Pancreas (tissue), 10 donors: ENCODE results near the gene TCN2. TPM values are rescaled to one million over a fixed set of nuclear protein-coding genes. Genes with fewer than 3 reads are reported as not detected.
"Not testable (repeated sequence)": the region's sequence is repeated elsewhere in the genome, so short reads cannot be mapped to it uniquely, and the experiment has no call there.

ENCODE experiments used
- ATAC-seq, 4 donors: fragments of 200-7000 bp; cut with Tn5 transposase; one replicate each; pipeline versions ENCODE4 v1.8.0 to v1.9.1; 2020; ENCODE audit warnings: mild to moderate bottlenecking in 4 of 4, moderate library complexity in 4 of 4
- DNase-seq, 6 donors: peaks; one replicate each; pipeline ENCODE4 v3.0.0-alpha.2; 2020
- FAIRE-seq: peaks from 2 replicates; lab custom pipeline; 2012; peaks lifted over from hg19 to GRCh38; lab: Jason Lieb, UNC
- H3K27ac ChIP-seq, 4 donors: fragments of 200-600 bp; sonication (generic); 1 replicate in 3 of 4; 2 replicates in 1 of 4; pipeline versions ENCODE4 v1.5.0 to v1.8.0; 2020
- H3K27me3 ChIP-seq, 4 donors: fragments of 200-600 bp; one replicate each; pipeline ENCODE4 v1.8.0; 2021
- H3K36me3 ChIP-seq, 3 donors: fragments of 200-600 bp; sonication (generic) in 1 of 3; one replicate each; pipeline versions ENCODE4 v1.5.0 to v1.8.0; 2020 to 2021
- H3K4me1 ChIP-seq, 3 donors: fragments of 200-600 bp; one replicate each; pipeline ENCODE4 v1.8.0; 2021
- H3K4me3 ChIP-seq, 4 donors: fragments of 200-600 bp; sonication (generic) in 2 of 4; one replicate each; pipeline versions ENCODE4 v1.5.0 to v1.8.0; 2020 to 2021
- H3K9me3 ChIP-seq, 4 donors: fragments of 200-600 bp; one replicate each; pipeline ENCODE4 v1.8.0; 2021
- WGBS, 2 donors: extraction: QIAGEN DNeasy Blood & Tissue Kit; methylation state at CpG; one replicate each; pipeline ENCODE4 v1.1.7; 2013; 5-methylcytosine and 5-hydroxymethylcytosine counted together
- intact Hi-C, 3 donors: fragments of 100-400 bp; cut with DNase I; formaldehyde crosslinking; loops; one replicate each; pipeline versions ENCODE4 v1.11.1 to v1.14.2; 2022
- polyA plus RNA-seq, 2 donors: library from polyadenylated mRNA; stranded (reverse); fragments of 200-250 nt; gene quantifications; one replicate each; pipeline ENCODE4 v1.2.3, GENCODE V29; 2013
- total RNA-seq, 6 donors: library from RNA; stranded (reverse); fragmentation: NEBNext Ultra II Directional in 4 of 6; extraction: Animal tissue kit (Norgen Biotek cat#: 25700) in 4 of 6; gene quantifications; one replicate each; pipeline versions ENCODE4 v1.2.1 to v1.2.4, GENCODE V29; 2021 to 2023
- TF ChIP-seq, protein P1 (sequence below), 4 donors: fragments of 200-600 bp; sonication (generic) in 3 of 4; IDR thresholded peaks; one replicate each; pipeline versions ENCODE4 v1.5.0 to v1.8.0; 2021; ENCODE audit warnings: antibody characterized with exemption in 4 of 4
- donor health status: healthy with polysubstance abuse.
- donor health status: DM: no; HTN: no; CAD: no; lungs with moderate emphysema.
- donor health status: DM: no; HTN: no; CAD: no.
- donor health status: control.
- donor health status: control.
- donor health status: Bipolar disorder and iron deficiency.
- donor health status: DM: yes; HTN: yes; CAD: no.
- donor health status: DM: no; HTN: no; CAD: no.
- donor health status: DM: no; HTN: no; CAD: no.
- donor health status: DM: yes; HTN: yes; CAD: no.

The TCN2 gene
- total and polyA plus RNA-seq, 8 donors, result 3.6 to 10.0 (median 5.9) TPM

DNA sequence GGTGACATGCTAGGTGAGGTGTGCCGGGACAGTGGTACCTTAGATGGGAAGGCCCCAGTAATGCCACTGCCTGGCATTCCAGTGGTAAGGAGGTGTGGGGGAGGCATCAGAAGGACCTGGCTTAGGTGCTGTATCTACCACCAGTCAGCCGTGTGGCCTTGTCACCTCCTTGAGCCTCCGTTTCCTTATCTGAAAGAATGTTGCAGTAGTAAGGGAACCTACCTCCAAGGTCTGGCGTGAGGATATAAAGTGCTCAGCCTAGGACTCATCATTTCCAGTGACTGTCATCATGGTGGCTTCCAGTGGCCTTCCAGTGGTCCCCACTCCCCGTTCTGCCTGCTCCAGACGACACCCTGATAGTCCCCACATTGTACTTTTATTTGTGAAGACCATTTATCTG lies 67.5 kb downstream of the TCN2 start:
- no peak for FAIRE-seq

DNA sequence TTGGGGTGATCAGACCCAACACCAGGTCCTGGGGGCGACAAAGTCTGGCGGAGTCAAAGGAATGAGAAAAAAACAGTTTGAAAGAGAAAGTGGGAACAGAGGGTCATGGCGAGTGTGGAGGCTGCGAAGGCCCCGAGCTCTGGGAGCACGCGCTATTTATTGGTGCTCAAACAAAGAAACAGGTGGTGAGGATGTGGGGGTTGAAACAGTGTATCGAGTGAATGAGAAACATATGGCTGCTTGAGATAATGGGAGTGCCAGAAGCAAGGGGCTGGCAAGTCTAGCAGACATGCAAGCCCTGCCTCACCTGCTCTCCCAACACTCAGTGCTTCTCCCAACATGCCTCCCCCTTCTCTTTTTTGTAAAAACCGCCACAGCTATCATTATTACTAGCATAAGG lies 68.5 kb downstream of the TCN2 start:
- TF ChIP-seq, protein P1, sequence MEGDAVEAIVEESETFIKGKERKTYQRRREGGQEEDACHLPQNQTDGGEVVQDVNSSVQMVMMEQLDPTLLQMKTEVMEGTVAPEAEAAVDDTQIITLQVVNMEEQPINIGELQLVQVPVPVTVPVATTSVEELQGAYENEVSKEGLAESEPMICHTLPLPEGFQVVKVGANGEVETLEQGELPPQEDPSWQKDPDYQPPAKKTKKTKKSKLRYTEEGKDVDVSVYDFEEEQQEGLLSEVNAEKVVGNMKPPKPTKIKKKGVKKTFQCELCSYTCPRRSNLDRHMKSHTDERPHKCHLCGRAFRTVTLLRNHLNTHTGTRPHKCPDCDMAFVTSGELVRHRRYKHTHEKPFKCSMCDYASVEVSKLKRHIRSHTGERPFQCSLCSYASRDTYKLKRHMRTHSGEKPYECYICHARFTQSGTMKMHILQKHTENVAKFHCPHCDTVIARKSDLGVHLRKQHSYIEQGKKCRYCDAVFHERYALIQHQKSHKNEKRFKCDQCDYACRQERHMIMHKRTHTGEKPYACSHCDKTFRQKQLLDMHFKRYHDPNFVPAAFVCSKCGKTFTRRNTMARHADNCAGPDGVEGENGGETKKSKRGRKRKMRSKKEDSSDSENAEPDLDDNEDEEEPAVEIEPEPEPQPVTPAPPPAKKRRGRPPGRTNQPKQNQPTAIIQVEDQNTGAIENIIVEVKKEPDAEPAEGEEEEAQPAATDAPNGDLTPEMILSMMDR (IDR thresholded peaks at IDR 0.05), result no peak
- 82 to 90% methylated on average over 9 of the region's 9 CpGs for WGBS, 2 donors
- no peaks in the 10 kb centered on the region for H3K9me3 ChIP-seq

More for the DNA sequence above, 67.5 kb downstream of the TCN2 start:
- Histone ChIP-seq H3K9me3 (no peaks in the 10 kb centered on the region), H3K36me3 (no peaks in the 10 kb centered on the region), H3K27ac (no peak overlapping the region), H3K27me3 (no peaks in the 10 kb centered on the region), H3K4me3 (no peak overlapping the region), H3K4me1 (no peaks in the 10 kb centered on the region)
- 84 to 92% methylated on average over 6 of the region's 6 CpGs for WGBS, 2 donors
- DNase-seq (no peak), ATAC-seq (no peak)
- TF ChIP-seq, protein P1 (IDR thresholded peaks at IDR 0.05), result no peak
- intact Hi-C loops, result no loop called here

DNA sequence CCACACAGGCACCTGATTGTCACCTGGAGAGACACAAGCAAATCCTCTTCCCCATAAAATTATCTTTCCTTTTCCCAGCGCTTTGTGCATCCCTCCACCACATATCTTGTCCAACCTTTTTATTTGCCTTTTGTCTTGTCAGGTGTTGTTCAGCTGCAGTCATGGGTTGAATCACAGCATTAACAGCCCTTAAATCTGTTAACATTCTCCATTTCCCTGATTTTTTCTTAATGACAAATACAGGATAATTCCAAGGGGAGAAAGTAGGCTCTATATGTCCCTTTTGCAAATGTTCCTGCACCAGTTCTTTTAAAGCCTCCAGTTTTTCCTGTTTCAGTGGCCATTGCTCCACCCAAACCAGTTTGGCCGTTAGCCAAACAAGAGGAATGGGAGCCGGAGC lies 69.6 kb downstream of the TCN2 start:
- intact Hi-C loops, ATAC-seq, H3K27me3 ChIP-seq, H3K27ac ChIP-seq, H3K4me3 ChIP-seq, H3K4me1 ChIP-seq, H3K9me3 ChIP-seq, FAIRE-seq, DNase-seq, H3K36me3 ChIP-seq: not testable (repeated sequence)
- 72 to 75% methylated on average over 3 of the region's 3 CpGs for WGBS, 2 donors

More for the DNA sequence above, 68.5 kb downstream of the TCN2 start:
- intact Hi-C loops, result no loop called here
- Histone ChIP-seq H3K4me3 (no peak overlapping the region), H3K27me3 (no peaks in the 10 kb centered on the region), H3K4me1 (no peaks in the 10 kb centered on the region), H3K27ac (no peak overlapping the region), H3K36me3 (no peaks in the 10 kb centered on the region)
- no peak for ATAC-seq
- FAIRE-seq, result no peak
- DNase-seq, result no peak

Other genes starting within 250 kb of the TCN2 start
- 10 to 100 TPM in 2 of 6 donors, 1 to 10 TPM in 4; 6.0 to 11.6 (median 8.9) TPM for gene RNF215, start 219.8 kb upstream of the TCN2 start, total RNA-seq
- gene RNF215, start 219.8 kb upstream of the TCN2 start, polyA plus RNA-seq, result 10 to 100 TPM in 1 of 2 donors, 1 to 10 TPM in 1; 9.9 to 13.9 TPM
- 1 to 10 TPM; 2.6 to 6.6 (median 3.6) TPM for gene SEC14L2, start 210.2 kb upstream of the TCN2 start, total RNA-seq
- 1 to 10 TPM; 3.6 to 5.1 TPM for gene SEC14L2, start 210.2 kb upstream of the TCN2 start, polyA plus RNA-seq
- 10 to 100 TPM in 1 of 6 donors, 1 to 10 TPM in 5; 3.2 to 11.6 (median 8.0) TPM for gene MTFP1, start 181.4 kb upstream of the TCN2 start, total RNA-seq
- 10 to 100 TPM; 13.1 to 15.7 TPM for gene MTFP1, start 181.4 kb upstream of the TCN2 start, polyA plus RNA-seq
- not detected for gene SEC14L3, start 135.2 kb upstream of the TCN2 start, total RNA-seq
- gene SEC14L3, start 135.2 kb upstream of the TCN2 start, polyA plus RNA-seq, result under 1 TPM in 1 of 2 donors, not detected in 1; 0.05 TPM
- 1 to 10 TPM in 1 of 6 donors, under 1 TPM in 2, not detected in 3; 0.12 to 1.4 (median 0.12) TPM for gene SEC14L4, start 101.5 kb upstream of the TCN2 start, total RNA-seq
- under 1 TPM; 0.33 to 0.46 TPM for gene SEC14L4, start 101.5 kb upstream of the TCN2 start, polyA plus RNA-seq
- gene SEC14L6, start 60.4 kb upstream of the TCN2 start, total RNA-seq, result 1 to 10 TPM in 5 of 6 donors, under 1 TPM in 1; 0.51 to 3.9 (median 2.3) TPM
- 1 to 10 TPM; 3.0 to 6.0 TPM for gene SEC14L6, start 60.4 kb upstream of the TCN2 start, polyA plus RNA-seq
- 1 to 10 TPM; 2.2 to 6.6 (median 3.4) TPM for gene GAL3ST1, start 32.5 kb upstream of the TCN2 start, total RNA-seq
- 1 to 10 TPM; 8.1 to 8.5 TPM for gene GAL3ST1, start 32.5 kb upstream of the TCN2 start, polyA plus RNA-seq
- 10 to 100 TPM; 33.8 to 66.9 (median 36.7) TPM for gene PES1, start 15.3 kb upstream of the TCN2 start, total RNA-seq
- gene PES1, start 15.3 kb upstream of the TCN2 start, polyA plus RNA-seq, result 10 to 100 TPM; 54.1 to 55.8 TPM
- 1 to 10 TPM in 5 of 6 donors, under 1 TPM in 1; 0.90 to 1.7 (median 1.3) TPM for gene SLC35E4, start 28.6 kb downstream of the TCN2 start, total RNA-seq
- 1 to 10 TPM; 1.0 to 1.1 TPM for gene SLC35E4, start 28.6 kb downstream of the TCN2 start, polyA plus RNA-seq
- 1 to 10 TPM; 2.2 to 6.5 (median 3.4) TPM for gene DUSP18, start 60.7 kb downstream of the TCN2 start, total RNA-seq
- gene DUSP18, start 60.7 kb downstream of the TCN2 start, polyA plus RNA-seq, result 1 to 10 TPM; 2.2 to 2.5 TPM
- gene OSBP2, start 87.7 kb downstream of the TCN2 start, total RNA-seq, result 1 to 10 TPM; 2.3 to 3.3 (median 2.6) TPM
- 1 to 10 TPM; 1.9 to 2.9 TPM for gene OSBP2, start 87.7 kb downstream of the TCN2 start, polyA plus RNA-seq